Measurements from ENCODE around the gene UBA52.
A peak's percentile ranks its signal among the peaks of the same experiment; 100 is the strongest.

Gene UBA52

DNA sequence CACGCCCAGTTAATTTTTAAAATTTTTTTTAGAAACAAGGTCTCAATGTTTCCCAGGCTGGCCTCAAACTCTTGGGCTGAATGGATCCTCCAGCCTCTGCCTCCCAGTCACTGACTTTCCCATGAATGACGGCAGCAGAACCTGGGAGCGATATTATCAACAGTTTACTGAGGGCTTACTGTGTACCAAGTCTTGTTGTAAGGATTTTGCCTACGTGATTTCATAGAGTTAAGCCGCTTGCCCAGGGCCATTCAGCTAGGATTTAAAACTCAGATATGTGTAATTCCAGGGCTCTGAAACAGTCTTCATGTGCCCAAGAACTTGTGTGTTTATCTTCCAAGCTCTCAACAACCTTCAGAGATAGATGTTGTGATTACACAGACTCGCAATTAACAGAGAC, 20.0 kb upstream of the UBA52 start:
- no peak for DNase-seq

DNA sequence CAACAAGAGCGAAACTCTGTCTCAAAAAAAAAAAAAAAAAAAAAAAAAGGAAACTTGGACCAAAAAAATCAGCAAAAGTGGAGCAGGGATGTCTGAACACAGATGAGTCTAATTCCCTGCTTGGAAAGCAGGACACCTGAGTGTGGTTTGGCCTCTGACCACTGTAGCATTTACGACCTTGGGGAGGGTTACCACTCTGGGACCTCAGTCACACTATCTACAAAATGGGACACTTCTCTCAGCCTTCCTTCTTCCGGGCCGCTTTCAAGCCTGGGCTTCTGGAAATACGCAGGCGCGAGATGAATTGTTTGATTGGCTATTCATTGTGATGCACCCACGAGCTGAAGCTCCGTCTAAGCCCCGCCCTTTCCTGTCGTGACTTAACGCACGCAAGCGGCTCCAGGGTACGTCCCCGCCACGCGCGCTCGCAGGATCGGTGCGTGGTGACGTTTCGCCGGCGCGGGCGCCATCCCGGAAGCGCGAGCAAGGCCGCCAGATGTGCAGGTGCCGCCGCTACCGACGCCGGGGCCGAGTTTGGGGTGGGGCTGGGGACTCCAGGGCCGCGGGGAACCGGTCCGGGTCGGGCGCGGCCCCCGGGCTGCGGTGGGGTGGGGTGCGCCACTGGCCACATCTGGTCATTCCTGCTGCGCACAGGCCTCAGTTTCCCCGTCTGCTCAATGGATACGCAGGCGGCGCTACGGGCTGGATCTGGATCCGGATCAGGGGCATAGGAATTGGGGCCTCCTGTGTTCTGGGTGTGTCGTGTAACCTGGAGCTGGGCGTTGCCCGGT, 14.1 kb upstream of the UBA52 start, which contains the start of gene KXD1:
Gene KXD1, plus strand, starts transcription at position 460 of the 791 bp plus-strand sequence. CDS start 4,187 bp downstream, outside the sequence.
- DNase-seq = peak; percentile 51 to 98 (median 94)

DNA sequence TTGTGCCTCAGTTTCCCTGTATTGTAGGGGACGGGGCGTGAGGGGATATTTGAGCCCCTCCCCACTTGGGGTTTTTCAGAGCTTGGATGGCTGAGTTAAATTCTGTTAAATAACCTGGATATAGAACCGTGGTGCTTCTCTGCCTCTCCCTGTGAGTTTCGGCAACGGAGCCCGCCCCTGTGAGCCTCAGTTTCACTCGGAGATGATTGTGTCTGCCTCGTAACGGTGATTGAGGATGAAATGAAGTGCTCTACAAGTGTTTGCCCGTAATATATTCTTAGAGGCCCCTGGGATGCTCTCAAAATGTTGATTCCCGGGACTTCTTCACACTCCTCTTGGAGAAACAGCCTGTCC, 13.5 kb upstream of the UBA52 start:
- DNase-seq = peak in 1 of 58 donors; percentile 26

DNA sequence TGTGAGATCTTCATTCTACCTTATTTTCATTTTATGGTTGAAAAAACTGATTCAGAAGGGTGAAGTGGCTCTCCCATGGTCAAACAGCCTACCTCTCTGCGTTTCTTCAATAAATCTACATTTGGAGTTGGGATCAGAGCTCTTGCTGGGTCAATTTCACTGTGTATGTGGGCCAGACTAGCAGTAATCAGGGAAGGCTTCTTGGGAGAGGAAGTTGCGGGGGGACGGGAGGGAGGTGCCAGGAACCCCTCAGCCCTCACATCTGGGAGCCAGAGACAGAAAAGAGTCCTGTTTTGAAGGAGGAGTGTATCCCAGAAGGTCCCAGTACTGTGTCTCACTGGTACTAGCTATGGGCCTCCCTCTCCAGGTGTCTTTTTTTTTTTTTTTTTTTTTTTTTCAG, 13.1 kb upstream of the UBA52 start:
- DNase-seq = no peak

DNA sequence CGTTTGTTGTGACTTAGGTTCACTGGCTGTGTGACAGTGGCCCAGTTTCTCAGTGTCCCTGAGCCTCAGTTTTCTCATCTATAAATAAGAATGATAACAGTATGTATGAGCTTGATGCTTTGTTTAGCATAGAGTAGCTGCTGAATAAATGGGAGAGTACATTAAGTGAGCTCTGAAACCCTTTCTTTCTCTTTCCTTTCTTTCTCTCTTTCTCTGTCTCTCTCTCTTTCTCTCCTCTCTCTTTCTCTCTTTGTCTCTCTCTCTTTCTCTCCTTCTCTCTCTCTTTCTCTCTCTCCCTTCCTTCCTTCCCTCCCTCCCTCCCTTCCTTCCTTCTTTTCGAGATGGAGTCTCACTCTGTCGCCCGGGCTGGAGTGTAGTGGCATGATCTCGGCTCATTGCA, 12.0 kb upstream of the UBA52 start:
- no peak for DNase-seq

DNA sequence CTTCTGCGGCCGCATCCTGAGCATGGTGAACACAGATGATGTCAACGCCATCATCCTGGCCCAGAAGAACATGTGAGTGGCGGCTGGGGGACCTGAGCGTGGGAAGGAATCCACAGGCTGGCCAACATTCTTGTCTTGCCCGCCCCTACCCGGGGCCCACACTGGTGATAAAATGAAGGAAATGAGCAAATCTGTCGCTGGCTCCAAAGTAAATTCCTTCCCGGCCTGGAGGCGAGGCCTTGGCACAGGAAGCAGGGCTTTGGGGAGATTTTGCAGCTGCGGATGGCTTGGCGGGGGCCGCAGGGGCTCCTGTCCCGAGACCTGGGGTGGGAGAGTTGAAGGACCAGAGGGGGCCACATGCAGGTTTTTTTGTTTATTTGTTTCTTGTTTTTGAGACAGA, 9.6 kb upstream of the UBA52 start:
- no peak for DNase-seq

DNA sequence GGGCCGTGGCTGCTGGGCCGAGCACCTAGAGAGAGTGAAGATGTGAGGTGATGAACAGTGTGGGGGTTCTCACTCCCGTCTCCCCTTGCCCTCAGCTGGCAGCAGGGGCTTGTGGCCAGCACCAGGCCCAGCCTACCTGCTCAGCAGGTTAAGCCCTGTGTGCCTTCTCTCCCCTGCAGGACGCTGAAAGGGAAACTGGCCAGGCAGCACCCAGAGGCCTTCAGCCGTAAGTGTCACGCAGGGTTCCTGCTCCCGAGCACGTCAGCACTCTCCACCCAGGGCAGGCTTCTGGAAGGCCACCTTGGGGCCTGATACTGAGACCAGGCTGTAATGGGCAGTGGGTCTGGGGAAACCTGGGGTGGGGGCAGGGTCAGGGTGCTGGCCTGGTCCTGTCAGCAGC, 4.7 kb upstream of the UBA52 start:
- DNase-seq = no peak

DNA sequence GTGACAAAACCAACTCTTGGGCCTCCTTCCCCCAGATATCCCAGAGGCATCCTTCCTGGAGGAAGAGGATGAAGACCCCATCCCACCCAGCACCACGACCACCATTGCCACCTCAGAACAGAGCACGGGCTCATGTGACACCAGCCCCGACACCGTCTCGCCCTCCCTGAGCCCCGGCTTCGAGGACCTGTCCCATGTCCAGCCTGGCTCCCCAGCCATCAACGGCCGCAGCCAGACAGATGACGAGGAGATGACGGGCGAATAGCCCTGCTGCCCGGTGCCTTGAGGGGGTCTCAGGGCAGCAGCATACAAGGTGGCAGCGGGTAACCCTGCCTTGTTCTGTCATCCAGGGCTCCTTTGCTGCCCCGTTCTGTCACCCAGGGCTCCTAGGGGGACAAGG, 3.3 kb upstream of the UBA52 start:
- DNase-seq = no peak

DNA sequence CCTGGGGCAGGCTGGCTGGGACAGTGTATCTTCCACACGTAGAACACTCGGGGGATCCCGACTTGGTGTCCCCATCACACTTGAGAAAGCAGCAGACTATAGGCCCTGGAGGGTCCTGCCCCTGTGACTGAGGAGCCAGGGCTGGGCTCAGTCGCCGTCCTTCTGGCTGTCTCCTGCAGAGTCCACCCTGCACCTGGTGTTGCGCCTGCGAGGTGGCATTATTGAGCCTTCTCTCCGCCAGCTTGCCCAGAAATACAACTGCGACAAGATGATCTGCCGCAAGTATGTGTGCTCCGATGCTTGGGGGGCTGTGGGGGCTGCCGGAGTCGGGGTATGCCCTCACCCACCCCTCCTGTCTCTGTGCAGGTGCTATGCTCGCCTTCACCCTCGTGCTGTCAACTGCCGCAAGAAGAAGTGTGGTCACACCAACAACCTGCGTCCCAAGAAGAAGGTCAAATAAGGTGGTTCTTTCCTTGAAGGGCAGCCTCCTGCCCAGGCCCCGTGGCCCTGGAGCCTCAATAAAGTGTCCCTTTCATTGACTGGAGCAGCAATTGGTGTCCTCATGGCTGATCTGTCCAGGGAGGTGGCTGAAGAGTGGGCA, 3.1 kb downstream of the UBA52 start:
- DNase-seq = no peak

DNA sequence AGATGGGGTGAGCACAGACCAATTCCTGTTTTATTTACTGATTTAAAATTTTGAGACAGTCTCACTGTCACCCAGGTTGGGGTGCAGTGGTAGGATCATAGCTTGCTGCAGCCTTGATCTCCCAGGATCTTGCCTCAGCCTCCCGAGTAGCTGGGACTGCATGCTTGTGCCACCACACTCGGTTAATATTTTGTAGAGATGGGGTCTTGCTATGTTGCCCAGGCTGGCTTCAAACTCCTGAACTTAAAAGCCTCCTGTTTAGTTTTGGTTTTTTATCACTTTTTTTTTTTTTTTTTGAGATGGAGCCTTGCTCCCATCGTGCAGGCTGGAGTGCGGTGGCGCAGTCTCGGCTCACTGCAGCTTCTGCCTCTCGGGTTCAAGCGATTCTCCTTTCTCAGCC, 4.7 kb downstream of the UBA52 start:
- DNase-seq = no peak

DNA sequence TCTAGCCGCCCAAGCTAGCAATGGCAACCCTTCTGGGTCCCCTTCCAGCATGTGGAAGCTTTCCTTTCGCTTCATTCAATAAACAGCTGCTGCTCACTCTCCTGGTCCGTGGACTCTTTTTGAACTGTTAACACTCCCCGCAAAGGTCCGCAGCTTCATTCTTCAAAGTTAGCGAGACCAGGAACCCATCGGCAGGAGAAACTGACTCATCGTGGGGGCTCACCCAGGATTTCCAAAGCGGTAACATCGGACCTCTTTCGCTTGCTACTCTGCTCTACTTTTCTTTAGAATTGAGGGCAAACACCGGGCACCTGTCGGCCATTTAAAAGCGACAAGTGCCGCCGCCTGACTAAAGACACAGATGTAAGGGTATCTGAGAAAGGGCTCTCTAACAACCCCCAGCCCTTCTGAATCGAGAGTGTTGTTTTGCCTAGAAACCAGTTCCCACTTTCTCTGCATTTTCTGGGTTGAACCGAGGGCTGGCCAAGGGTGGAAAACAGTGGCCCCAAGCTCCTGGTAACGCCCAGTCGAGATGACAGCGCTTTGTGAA, 5.8 kb downstream of the UBA52 start:
- no peak for DNase-seq

DNA sequence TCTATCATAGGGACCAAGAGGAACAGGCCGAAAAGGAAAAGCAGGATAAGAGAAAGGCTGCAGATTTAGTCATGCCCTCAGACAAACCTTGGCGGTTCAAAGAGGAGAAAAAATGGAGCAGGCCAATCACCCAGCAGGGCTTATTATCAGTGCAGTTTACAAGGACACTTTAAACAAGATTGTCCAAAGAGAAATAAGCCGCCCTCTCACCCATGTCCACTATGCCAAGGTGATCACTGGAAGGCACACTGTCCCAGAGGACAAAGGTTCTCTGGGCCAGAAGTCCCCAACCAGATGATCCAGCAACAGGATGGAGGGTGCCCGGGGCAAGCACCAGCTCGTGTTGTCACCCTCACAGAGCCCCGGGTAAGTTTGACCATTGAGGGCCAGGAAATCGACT, 8.7 kb downstream of the UBA52 start:
- DNase-seq = no peak

DNA sequence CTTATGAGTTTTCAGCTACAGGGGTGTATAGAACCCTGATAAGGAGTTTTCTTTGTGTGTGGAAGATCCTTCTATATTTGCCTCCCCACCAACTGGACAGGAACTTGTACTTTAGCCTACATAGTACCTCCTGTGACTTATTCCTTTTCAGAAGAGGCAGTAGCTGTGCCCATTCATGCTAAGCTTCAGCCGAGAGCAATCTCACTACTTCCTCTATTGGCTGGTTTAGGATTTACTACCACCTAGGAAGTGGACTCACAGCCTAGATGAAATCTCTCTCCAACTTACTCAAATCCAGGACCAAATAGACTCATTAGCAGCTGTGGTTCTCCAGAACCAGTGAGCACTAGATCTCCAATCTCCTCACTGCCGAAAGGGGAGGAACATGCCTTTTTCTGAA, 14.6 kb downstream of the UBA52 start:
- DNase-seq = peak in 1 of 58 donors; percentile 4

DNA sequence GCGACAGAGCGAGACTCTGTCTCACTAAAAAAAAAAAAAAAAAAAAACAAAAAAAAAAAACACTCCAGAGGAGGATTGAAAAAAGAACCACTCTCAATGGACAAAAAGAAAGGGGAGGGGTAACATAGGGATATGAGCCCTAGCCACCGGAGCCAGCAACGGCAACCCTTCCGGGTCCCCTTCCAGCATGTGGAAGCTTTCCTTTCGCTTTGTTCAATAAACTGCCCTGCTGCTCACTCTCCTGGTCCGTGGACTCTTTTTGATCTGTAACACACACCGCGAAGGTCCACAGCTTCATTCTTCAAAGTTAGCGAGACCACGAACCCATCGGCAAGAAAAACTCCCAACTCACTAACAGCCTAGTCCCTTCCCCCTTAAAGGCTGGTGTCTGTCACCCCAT, 15.9 kb downstream of the UBA52 start:
- no peak for DNase-seq

DNA sequence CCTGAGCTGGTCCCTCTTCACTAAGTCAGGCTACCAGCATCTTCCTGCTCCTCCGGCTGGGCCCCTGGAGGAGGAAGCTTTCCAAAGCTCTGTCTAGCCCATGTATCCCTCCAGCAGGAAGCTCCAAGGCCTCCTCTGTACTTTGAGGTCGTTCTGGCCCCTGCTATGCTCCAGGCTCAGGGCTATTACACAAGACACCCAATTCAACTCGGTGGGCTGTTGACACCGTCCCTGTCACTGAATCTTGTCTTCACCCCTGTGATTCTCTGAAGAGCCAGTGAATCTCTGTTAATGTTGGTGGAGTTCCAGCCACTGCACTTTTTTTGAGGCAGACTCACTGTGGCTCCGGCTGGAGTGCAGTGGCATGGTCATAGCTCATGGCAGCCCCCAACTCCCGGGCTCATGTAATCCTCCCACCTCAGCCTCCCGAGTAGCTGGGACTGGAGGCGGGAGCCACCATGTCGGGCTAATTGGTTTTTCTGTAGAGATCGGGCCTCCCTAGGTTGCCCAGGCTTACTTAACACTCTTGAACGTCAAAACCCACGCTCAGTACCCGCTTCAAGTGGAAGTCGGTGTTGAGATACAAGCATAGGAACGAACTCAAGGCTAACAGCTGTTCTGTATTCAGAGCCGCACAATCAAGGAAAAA, 16.4 kb downstream of the UBA52 start:
- peak in 1 of 58 donors; percentile 54 for DNase-seq

DNA sequence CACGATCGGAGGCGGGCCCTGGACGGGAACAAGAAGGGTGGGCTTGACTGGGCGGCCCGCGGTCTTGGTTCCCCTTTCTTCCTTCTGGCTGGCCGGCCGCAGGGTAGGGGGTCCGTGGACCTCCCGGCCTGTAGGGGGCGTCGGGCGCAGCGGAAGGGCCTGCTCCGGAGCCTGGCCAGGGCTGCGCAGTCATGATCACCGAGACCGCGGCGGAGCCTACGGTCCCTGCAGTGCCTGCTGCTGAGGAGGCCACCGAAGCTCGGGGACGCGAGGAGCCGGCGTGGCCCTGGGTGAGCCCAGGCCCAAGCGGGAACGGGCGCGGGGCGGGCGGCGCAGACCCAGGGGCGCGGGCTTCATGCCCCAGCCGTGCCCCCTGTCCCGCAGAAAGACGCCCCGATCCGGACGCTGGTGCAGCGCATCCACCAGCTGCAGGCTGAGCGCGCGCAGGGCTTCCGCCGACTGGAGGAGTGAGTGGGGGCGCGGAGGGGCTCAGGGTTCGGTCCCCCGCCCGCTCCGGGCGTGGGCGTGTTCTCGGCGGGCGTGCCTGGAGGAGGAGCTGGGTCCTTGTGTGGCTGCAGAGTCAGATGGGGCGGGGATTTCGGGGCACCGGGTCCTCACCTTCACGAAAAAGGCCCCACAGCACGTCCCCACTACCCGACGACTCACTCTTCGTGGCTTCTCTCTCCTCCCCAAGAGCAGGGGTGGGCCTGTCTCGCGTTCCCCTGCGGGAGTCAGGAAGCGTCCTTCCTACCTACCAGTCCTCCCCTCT, 17.1 kb downstream of the UBA52 start, which contains the start of gene REX1BD:
Gene REX1BD, plus strand, starts transcription at position 188 of the 769 bp plus-strand sequence. Its CDS starts 4 bp downstream, at position 192.
- peak in 57 of 58 donors; percentile 38 to 88 (median 75) for DNase-seq

DNA sequence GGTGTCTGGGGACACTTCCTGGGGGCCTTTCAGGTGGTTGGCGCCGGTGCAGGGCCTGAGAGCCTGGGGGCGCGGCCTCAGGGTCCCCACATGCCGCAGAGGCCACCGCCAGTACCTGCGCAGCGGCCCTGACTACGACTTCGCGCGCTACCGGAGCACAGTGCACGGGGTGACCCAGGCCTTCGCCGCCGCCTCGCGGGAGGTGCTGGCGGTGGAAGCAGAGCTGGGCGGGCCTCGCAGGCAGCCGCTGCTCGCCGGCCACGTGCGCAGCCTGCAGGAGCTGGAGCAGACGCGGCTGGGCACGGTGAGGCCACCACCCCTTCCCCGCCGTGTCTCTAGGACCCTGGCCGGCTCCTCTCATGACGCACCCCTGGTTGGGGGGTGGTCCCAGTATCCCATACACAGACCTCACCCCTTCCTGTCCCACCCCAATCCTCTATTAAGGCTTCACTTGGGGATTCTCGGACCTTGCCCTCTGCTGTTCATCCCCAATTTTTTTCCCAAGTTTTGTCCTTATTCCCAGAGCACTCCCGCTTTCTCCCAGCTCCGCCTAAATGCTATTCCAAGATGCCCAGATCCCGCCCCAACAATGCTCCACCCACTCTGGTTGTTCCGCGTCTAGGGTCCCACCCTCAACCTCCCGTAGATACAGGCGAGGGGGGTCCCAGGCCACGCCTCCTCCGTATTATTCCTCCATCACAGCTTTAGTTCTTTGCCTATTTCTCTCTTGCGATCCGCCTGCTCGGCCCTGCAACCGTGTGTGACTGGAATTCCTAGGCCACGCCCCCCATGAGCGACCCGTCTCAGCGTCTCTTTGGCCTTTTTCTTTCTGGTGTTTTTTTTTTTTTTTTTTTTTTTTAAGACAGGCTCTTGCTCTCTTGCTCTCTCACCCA, 18.0 kb downstream of the UBA52 start:
- peak in 29 of 58 donors; percentile 12 to 69 (median 43) for DNase-seq

DNA sequence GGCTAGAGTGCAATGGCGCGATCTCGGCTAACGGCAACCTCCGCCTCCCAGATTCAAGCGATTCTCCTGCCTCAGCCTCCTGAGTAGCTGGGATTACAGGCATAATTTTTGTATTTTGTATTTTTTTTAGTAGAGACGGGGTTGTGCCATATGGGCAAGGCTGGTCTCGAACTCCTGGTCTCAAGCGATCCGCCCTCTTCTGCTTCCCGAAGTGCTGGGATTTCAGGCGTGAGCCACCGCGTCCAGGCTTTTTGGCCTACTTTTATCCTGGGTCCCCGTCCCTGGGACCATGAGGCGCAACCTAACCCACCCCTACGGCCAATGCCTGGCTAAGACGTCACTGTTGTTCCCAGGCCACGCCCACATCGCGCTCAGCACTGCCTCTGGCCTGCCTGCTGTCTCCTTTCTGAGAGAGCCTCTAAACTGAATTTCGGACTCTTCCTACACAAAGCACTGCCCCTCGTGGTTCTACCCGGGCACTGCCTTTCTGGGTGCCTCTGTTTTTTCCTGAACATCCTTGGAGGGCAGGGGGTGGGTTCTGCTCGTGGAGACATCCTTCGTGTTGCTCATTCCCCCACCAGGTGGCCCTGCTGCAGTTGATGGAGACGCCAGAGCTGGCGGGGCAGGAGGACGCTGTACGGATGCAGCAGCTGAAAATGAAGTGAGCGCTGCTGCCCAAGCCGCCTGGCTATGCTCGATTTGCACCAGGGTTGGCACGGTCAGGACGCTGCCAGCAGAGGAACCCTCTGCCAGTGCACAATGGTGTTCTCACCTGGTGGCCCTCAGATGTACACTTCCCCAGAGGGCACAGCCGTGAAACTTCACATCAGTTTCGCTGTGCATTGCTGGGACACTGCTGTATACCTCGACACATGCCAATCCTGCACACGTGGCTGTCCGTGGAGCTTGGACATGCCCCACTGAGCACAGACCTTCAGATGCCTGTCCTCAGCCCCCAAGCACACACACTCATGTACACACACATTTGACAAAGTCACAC, 18.9 kb downstream of the UBA52 start:
- peak; percentile 32 to 94 (median 78) for DNase-seq
